ENCODE measurements around the gene EMILIN2. TPM values are rescaled to one million over a fixed set of nuclear protein-coding genes. Genes with fewer than 3 reads are reported as not detected.

EMILIN2 gene
- polyA plus RNA-seq, 2 of the 4 experiments (the other 2 are of a cell fraction), result 5.4 to 7.8 TPM

DNA sequence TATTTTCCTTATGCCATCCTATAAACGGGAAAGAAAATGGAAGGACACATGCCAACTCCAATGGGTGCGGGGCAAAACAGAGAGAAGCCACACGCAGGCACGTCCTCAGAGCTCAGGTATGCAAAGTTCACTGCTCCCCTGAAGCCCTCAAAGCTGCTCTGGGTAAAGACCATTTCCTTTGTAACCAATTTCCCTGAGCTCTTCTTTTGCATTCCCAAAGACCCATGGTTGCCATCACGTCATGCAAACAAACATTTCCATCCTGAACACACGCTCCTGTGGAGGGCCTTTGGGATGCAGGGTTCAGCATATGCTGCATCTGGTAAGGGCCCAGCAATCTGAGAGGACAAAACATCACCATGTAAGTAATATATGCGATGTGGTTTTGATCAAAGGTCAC is 69.4 kb downstream of the EMILIN2 start:
- Histone ChIP-seq H3K4me3 (no peak overlapping the region), H3K9me3 (no peaks in the 10 kb centered on the region), H3K4me2 (no peak overlapping the region), H3K4me1 (no peaks in the 10 kb centered on the region), H3K27ac (no peak overlapping the region)
- DNase-seq (ENCODE audit: low read depth in 1 of 2, low spot score in 1 of 2) (no peak), ATAC-seq (no peak), FAIRE-seq (no peak)
- POLR2A ChIA-PET, result no interaction called here
- CTCF ChIA-PET, result interaction anchor here (1.0 to 3.7 kb wide), 2 partner anchors 15 to 213 kb away, joined by 3 to 12 read pairs; no protein-coding TSS in a partner anchor
- no peak for TF ChIP-seq HOXA7 (CRISPR knock-in tag; IDR thresholded peaks at IDR 0.05)
- TF ChIP-seq, protein P1, sequence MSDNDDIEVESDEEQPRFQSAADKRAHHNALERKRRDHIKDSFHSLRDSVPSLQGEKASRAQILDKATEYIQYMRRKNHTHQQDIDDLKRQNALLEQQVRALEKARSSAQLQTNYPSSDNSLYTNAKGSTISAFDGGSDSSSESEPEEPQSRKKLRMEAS (IDR thresholded peaks at IDR 0.05), result no peak
- TF ChIP-seq, protein P2, sequence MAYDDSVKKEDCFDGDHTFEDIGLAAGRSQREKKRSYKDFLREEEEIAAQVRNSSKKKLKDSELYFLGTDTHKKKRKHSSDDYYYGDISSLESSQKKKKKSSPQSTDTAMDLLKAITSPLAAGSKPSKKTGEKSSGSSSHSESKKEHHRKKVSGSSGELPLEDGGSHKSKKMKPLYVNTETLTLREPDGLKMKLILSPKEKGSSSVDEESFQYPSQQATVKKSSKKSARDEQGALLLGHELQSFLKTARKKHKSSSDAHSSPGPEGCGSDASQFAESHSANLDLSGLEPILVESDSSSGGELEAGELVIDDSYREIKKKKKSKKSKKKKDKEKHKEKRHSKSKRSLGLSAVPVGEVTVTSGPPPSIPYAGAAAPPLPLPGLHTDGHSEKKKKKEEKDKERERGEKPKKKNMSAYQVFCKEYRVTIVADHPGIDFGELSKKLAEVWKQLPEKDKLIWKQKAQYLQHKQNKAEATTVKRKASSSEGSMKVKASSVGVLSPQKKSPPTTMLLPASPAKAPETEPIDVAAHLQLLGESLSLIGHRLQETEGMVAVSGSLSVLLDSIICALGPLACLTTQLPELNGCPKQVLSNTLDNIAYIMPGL (CRISPR knock-in tag; IDR thresholded peaks at IDR 0.05; ENCODE audit: borderline replicate concordance), result no peak
- no peak for TF ChIP-seq PHF8 (IDR thresholded peaks at IDR 0.05; ENCODE audit: borderline replicate concordance, low read depth)
- TF ChIP-seq, protein P3, sequence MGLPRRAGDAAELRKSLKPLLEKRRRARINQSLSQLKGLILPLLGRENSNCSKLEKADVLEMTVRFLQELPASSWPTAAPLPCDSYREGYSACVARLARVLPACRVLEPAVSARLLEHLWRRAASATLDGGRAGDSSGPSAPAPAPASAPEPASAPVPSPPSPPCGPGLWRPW (IDR thresholded peaks at IDR 0.05), result no peak
- TF ChIP-seq MYC (IDR thresholded peaks at IDR 0.05; ENCODE audit: borderline replicate concordance, low read length), result no peak
- TF ChIP-seq, protein P4, sequence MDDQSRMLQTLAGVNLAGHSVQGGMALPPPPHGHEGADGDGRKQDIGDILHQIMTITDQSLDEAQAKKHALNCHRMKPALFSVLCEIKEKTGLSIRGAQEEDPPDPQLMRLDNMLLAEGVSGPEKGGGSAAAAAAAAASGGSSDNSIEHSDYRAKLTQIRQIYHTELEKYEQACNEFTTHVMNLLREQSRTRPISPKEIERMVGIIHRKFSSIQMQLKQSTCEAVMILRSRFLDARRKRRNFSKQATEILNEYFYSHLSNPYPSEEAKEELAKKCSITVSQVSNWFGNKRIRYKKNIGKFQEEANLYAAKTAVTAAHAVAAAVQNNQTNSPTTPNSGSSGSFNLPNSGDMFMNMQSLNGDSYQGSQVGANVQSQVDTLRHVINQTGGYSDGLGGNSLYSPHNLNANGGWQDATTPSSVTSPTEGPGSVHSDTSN (IDR thresholded peaks at IDR 0.05), result no peak
- no peak for TF ChIP-seq GATA3 (IDR thresholded peaks at IDR 0.05; ENCODE audit: borderline replicate concordance)
- no peak for TF ChIP-seq NR3C1 (IDR thresholded peaks at IDR 0.05)
- TF ChIP-seq CHD2 (IDR thresholded peaks at IDR 0.05; ENCODE audit: low read length, partially characterized antibody), result no peak
- TF ChIP-seq FOXS1 (CRISPR knock-in tag; IDR thresholded peaks at IDR 0.05), result no peak
- 94% methylated on average over 7 of the region's 7 CpGs for WGBS (ENCODE audit: missing lambda C conversion rate)

DNA sequence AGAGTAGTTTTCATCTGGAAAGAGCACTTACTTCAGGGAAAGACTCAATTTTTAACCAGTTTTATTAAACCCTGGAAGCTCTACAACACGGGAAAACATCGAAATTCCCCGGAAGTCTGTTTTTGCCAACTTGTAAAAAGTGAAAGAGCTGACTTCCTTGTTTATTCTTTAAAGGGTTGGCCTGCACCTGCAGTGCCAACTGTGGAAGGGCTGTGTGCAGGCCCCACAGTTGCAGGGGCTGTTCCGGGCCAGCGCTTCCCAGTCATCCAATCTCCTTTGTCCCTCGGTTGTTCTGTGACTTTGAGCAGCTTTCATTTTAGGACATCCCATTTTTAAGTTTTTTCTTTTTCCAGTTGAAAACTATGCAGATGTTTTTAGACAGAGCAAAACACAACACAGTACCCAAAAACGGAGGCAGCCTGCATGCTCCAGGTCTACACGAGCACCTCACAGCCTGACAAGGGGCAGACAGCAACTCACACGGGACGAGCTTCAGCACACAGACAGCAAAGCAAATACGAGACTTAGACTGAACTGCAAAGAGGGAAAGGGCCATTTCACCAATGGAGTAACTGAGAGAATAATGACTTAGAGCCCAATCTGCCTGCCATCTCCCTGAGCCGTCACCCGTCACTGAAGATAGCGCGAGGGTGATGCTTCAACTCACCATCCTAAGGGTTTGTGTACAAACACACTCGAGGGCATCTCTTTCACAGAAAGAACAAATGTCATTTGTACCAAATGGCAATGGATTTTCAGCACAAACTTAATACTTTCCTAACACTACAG is 70.6 kb downstream of the EMILIN2 start:
- WGBS (ENCODE audit: missing lambda C conversion rate), result 79% methylated on average over 14 of the region's 16 CpGs
- ChIA-PET POLR2A (no interaction called here), CTCF (interaction anchor here (1.2 to 1.8 kb wide), 2 partner anchors 12 to 329 kb away, joined by 3 to 7 read pairs; no protein-coding TSS in a partner anchor)
- Histone ChIP-seq H3K9me3 (no peaks in the 10 kb centered on the region), H3K27ac (no peak overlapping the region), H3K4me3 (no peak overlapping the region), H3K4me2 (no peak overlapping the region), H3K4me1 (no peaks in the 10 kb centered on the region)
- DNase-seq (ENCODE audit: low read depth in 1 of 2, low spot score in 1 of 2) (no peak), ATAC-seq (no peak), FAIRE-seq (no peak)
- TF ChIP-seq POLR2A (IDR thresholded peaks at IDR 0.05; ENCODE audit: low read length), result no peak
- no peak for TF ChIP-seq HOXB13 (CRISPR knock-in tag; IDR thresholded peaks at IDR 0.05; ENCODE audit: low read depth)
- TF ChIP-seq ZC3H11A (IDR thresholded peaks at IDR 0.05), result no peak
- TF ChIP-seq, protein P5, sequence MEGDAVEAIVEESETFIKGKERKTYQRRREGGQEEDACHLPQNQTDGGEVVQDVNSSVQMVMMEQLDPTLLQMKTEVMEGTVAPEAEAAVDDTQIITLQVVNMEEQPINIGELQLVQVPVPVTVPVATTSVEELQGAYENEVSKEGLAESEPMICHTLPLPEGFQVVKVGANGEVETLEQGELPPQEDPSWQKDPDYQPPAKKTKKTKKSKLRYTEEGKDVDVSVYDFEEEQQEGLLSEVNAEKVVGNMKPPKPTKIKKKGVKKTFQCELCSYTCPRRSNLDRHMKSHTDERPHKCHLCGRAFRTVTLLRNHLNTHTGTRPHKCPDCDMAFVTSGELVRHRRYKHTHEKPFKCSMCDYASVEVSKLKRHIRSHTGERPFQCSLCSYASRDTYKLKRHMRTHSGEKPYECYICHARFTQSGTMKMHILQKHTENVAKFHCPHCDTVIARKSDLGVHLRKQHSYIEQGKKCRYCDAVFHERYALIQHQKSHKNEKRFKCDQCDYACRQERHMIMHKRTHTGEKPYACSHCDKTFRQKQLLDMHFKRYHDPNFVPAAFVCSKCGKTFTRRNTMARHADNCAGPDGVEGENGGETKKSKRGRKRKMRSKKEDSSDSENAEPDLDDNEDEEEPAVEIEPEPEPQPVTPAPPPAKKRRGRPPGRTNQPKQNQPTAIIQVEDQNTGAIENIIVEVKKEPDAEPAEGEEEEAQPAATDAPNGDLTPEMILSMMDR (IDR thresholded peaks at IDR 0.05), result no peak
- TF ChIP-seq MAFK (IDR thresholded peaks at IDR 0.05; ENCODE audit: partially characterized antibody), result no peak
- TF ChIP-seq, protein P6, sequence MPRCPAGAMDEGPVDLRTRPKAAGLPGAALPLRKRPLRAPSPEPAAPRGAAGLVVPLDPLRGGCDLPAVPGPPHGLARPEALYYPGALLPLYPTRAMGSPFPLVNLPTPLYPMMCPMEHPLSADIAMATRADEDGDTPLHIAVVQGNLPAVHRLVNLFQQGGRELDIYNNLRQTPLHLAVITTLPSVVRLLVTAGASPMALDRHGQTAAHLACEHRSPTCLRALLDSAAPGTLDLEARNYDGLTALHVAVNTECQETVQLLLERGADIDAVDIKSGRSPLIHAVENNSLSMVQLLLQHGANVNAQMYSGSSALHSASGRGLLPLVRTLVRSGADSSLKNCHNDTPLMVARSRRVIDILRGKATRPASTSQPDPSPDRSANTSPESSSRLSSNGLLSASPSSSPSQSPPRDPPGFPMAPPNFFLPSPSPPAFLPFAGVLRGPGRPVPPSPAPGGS (IDR thresholded peaks at IDR 0.05), result no peak
- TF ChIP-seq GATA3 (IDR thresholded peaks at IDR 0.05; ENCODE audit: borderline replicate concordance), result no peak
- no peak for TF ChIP-seq CHD2 (IDR thresholded peaks at IDR 0.05; ENCODE audit: low read length, partially characterized antibody)
- TF ChIP-seq RARB (CRISPR knock-in tag; IDR thresholded peaks at IDR 0.05), result no peak
- TF ChIP-seq ZNF302 (CRISPR knock-in tag; IDR thresholded peaks at IDR 0.05), result no peak
- TF ChIP-seq MYC (IDR thresholded peaks at IDR 0.05; ENCODE audit: borderline replicate concordance, low read length), result no peak
- TF ChIP-seq BHLHE40 (IDR thresholded peaks at IDR 0.05; ENCODE audit: low read depth, low read length), result no peak
- no peak for TF ChIP-seq JUNB (IDR thresholded peaks at IDR 0.05)
- no peak for TF ChIP-seq KDM1A (IDR thresholded peaks at IDR 0.05; ENCODE audit: low read depth)
- TF ChIP-seq HOXB5 (CRISPR knock-in tag; IDR thresholded peaks at IDR 0.05), result no peak
- no peak for TF ChIP-seq TFCP2L1 (CRISPR knock-in tag; IDR thresholded peaks at IDR 0.05)
- no peak for TF ChIP-seq SREBF2 (IDR thresholded peaks at IDR 0.05)
- TF ChIP-seq, protein P1 (IDR thresholded peaks at IDR 0.05), result no peak
